ENCODE results near the gene TRPM2.
A peak's percentile ranks its signal among the peaks of the same experiment; 100 is the strongest.

Gene TRPM2

DNA sequence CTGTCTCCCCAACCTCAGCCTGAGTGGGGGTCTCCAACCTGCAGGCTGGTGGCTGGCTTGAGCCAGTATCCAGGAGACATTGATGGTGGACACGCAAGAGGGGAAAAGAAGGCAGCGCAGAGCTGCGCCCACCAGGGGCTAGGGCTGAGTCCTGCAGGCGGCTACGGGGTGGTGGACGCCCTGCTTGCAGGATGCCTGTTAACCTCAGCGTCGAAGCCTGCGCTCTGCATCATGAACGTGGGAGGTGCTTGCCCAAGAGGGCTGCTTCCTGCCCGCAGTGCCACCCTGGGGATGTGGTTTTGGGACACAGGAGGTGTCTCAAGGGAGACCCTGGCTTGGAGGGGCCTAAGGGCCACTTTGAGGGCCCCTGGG lies 25.8 kb upstream of the TRPM2 start:
- Mint-ChIP-seq H3K4me3 (no peak overlapping the region), H3K9me3 (no peaks in the 10 kb centered on the region), H3K4me1 (ENCODE audit: low read depth) (no peaks in the 10 kb centered on the region), H3K27me3 (no peaks in the 10 kb centered on the region), H3K27ac (no peak overlapping the region), H3K36me3 (ENCODE audit: low read depth) (peaks cover 52% of the 10 kb centered on the region)
- no peak for DNase-seq

DNA sequence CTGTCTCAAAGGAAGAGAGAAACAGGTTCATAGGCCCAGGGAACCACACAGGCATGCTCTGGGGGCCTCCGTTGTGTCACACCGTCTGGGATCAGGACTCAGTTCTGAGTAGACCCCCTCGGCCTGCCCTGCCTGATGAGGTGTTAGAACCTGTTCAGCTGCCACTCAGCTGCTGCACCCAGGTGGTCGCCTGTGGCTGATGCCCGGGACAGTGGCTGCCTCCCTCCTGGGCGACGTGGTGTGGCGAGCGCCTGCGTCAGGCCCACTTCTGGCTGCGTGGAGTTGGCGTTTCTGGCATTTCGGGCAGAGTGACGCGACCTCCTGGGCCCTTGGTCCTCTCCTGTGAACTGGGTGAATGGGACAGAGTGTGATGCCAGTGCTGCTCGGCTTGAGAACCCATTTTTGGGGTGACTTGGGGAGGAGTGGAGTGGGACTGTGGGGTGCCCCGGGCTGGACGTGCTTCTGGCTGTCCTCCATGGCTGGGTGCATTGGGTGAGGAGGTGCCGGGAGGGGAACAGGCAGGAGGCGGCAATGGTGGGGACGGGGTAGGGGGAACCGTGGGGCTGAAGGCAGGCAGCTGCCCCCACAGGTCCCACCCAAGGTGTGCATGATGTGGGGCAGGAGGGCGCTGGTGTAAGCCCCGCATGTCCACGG lies 25.1 kb upstream of the TRPM2 start:
- Mint-ChIP-seq H3K9me3 (no peaks in the 10 kb centered on the region), H3K27me3 (no peaks in the 10 kb centered on the region), H3K4me3 (no peak overlapping the region), H3K36me3 (ENCODE audit: low read depth) (peaks cover 47% of the 10 kb centered on the region), H3K4me1 (ENCODE audit: low read depth) (no peaks in the 10 kb centered on the region), H3K27ac (peak overlapping the region; percentile 44)
- no peak for DNase-seq

DNA sequence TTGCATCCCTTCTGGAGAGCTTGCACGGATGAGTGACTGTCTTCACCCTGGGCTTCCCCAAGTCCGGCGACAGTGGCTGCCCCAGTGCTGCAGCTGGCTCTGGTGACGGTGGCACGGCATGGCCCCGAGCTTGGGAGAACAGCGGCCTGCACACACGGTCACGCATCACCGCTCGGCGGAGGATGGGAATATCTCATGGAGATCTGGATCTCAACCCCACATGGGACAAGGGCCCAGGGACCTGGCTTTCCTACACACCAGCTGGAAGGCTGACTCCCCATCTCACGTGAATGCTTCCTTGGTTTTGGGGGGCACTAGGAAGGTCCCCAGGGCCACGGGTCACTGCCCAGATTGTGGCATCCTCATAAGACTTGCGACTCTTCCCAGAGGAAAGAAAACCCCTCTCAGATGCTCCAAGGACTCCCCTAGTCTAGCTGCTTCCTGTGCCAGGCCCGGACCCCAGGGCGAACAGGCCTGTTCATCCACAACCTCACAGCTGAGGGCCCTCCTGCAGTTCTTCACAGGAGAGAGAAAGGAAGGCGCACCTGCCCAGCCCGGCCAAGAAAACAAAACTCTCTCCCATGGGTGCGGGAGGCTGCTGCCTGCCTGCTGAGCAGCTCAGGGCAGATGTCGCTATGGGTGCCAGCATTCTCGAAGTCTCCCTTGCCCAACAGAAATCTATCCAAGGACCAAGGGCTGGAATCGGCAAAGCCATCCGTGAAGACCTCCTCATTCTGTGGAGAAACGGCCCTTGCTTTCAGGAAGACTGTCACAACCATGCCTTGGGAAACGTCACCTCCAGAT lies 24.1 kb upstream of the TRPM2 start:
- Mint-ChIP-seq H3K9me3 (no peaks in the 10 kb centered on the region), H3K36me3 (ENCODE audit: low read depth) (peaks cover 40% of the 10 kb centered on the region), H3K4me3 (no peak overlapping the region), H3K27me3 (no peaks in the 10 kb centered on the region), H3K4me1 (ENCODE audit: low read depth) (no peaks in the 10 kb centered on the region), H3K27ac (peak overlapping the region; percentile 77)
- DNase-seq, result no peak

DNA sequence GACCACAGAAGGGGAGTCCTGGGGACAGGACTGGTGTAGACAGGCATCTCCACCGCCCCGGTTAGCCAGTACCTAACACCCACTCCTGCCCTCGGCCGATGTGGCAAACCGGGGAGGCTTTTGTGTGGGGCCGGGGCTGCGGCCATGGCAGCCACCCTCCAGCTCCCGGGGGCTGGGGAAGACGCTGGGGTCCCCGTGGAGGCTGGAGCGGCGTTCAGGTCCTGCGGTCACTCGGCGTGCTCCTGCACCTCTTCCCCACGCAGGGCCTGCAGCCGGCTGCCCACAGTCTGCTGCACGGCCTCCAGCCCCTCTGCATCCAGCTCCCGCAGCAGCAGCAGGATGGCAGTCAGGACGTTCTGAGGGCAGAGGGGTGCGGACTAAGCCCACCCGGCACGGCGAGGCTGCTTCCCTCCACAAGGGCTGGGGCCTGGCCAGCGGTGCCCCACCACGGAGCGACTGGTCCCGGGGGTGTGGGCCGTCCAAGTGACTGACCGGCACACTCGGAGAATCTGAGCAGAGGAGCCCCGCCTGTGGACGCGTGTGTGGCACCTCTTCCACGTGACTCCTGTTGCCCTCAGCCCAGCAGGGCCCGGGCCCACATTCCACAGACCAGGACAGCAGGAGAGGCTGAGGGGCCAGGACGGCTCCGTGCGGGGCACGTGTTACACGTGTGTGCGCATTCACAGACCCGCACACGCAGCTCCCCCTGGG lies 23.3 kb upstream of the TRPM2 start:
- H3K27me3 Mint-ChIP-seq, result no peaks in the 10 kb centered on the region
- H3K36me3 Mint-ChIP-seq (ENCODE audit: low read depth), result peaks cover 39% of the 10 kb centered on the region
- no peak overlapping the region for H3K4me3 Mint-ChIP-seq
- no peaks in the 10 kb centered on the region for H3K4me1 Mint-ChIP-seq (ENCODE audit: low read depth)
- peak overlapping the region; percentile 77 for H3K27ac Mint-ChIP-seq
- no peaks in the 10 kb centered on the region for H3K9me3 Mint-ChIP-seq
- DNase-seq, result no peak

DNA sequence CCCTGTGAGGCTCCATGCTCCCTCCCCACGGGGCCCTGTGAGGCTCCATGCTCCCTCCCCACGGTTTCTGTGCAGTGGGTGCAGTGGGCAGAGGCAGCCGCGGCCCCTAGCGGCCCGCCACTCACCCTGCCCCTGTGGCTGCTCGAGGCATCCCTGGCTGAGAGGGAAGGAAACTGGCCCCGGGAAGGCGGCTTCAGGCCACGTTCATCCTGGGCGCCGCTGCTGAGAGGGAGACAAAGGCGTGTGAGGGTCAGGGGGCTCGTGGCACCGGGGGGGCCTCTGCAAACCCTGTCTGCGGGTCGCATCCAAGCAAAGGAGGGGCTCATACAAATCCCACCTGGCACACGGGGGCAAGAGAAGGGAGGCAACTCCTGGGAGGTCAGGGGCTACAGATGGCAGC lies 22.7 kb upstream of the TRPM2 start:
- Mint-ChIP-seq H3K9me3 (no peaks in the 10 kb centered on the region), H3K27me3 (no peaks in the 10 kb centered on the region), H3K27ac (peak overlapping the region; percentile 55), H3K36me3 (ENCODE audit: low read depth) (peaks cover 41% of the 10 kb centered on the region), H3K4me3 (no peak overlapping the region), H3K4me1 (ENCODE audit: low read depth) (no peaks in the 10 kb centered on the region)
- DNase-seq, result no peak

DNA sequence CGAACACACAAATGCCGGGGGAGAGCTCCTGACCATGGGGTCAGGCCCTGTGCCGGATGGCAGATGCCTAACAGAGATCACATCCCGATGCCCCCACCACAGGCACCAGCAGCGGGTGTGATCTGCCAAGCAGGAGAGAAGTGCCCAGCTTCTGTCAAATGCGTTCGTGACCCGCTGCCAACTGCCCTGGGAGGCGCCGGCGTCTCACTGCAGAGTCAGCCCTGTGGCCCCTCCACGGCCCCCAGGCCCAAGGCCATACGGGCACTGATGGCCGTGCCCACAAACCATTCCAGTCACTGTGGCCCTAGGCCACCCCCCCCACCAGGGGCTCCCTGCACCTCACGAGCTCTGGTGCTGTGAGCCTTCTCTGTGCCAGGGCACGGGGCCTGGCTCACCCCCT lies 22.2 kb upstream of the TRPM2 start:
- Mint-ChIP-seq H3K27me3 (no peaks in the 10 kb centered on the region), H3K4me1 (ENCODE audit: low read depth) (no peaks in the 10 kb centered on the region), H3K27ac (peak overlapping the region; percentile 50), H3K36me3 (ENCODE audit: low read depth) (peaks cover 38% of the 10 kb centered on the region), H3K9me3 (no peaks in the 10 kb centered on the region), H3K4me3 (no peak overlapping the region)
- no peak for DNase-seq

DNA sequence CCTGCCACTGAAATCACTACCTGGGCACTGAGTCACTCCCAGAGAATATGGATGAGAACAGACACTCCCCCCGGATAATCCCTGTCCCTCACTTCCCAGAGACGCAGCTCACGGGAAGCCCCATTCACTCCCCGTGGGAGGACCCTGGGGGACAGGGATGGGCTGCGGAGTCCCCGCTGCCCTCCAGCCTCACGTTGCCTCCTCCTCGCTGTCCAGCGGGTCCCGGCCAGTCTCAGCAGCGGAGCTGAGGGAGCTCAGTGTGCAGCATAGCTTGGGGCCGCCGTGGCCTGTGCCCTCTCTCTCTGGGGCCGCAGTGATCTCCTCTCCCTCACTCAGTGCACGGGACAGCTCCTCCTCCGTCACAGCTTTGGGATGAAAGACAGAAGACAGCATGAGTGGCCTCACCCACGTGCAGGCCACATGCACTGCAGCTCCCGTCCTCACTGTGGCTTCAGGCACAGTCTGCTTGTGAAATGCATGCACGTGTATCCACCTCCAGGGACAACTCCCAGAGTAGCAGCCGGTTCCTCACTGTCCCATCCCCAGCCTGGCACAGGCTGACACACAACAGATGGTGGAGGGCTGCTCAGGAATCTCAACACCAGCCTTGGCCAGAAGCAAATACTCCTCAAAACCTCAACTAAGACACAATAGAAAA lies 21.6 kb upstream of the TRPM2 start:
- H3K4me1 Mint-ChIP-seq (ENCODE audit: low read depth), result no peaks in the 10 kb centered on the region
- no peak overlapping the region for H3K4me3 Mint-ChIP-seq
- H3K27ac Mint-ChIP-seq, result peak overlapping the region; percentile 50
- peaks cover 43% of the 10 kb centered on the region for H3K36me3 Mint-ChIP-seq (ENCODE audit: low read depth)
- no peaks in the 10 kb centered on the region for H3K9me3 Mint-ChIP-seq
- no peaks in the 10 kb centered on the region for H3K27me3 Mint-ChIP-seq
- DNase-seq, result no peak

DNA sequence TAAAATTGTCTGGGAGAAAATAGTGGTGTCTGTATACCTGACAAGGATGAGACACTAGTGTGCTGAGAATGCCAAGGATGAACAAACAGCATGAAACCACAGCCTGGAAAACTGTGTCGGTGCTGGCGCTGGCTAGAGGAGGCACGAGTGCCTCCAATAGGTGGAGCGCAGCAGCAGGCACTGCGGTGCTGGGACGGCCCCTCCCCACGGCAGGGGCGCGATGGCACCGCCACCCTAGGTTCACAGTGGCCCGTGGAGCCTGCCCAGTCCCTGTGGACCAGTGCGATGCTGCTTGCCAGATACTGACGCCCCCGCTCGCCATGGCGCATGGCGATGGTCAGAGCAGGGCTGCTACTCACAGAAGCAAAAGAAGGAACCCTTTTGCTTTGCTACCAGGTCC lies 21.0 kb upstream of the TRPM2 start:
- H3K4me1 Mint-ChIP-seq (ENCODE audit: low read depth), result peaks cover under 1% of the 10 kb centered on the region
- no peaks in the 10 kb centered on the region for H3K27me3 Mint-ChIP-seq
- no peak overlapping the region for H3K27ac Mint-ChIP-seq
- no peak overlapping the region for H3K4me3 Mint-ChIP-seq
- no peak for DNase-seq
- H3K36me3 Mint-ChIP-seq (ENCODE audit: low read depth), result peaks cover 45% of the 10 kb centered on the region
- H3K9me3 Mint-ChIP-seq, result no peaks in the 10 kb centered on the region

DNA sequence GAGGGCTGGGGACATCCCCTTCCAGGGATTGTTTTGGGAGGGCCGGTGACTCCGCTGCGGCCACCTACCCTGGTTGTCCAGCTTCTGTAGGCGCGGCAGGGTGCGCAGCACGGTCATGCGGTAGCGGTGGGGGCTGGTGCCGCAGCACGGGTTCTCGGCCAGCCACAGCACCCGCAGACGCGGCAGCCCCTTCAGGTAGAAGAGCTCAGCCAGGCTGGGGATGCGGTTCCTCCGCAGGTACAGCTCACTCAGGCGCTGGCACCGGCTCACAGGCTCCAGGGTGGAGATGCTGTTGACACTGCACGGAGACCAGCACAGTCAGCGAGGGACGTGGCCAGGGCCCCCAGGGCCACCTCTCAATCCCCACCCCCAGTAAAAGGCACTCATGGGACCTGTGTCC lies 20.5 kb upstream of the TRPM2 start:
- DNase-seq, result no peak
- H3K27ac Mint-ChIP-seq, result peak overlapping the region; percentile 29

DNA sequence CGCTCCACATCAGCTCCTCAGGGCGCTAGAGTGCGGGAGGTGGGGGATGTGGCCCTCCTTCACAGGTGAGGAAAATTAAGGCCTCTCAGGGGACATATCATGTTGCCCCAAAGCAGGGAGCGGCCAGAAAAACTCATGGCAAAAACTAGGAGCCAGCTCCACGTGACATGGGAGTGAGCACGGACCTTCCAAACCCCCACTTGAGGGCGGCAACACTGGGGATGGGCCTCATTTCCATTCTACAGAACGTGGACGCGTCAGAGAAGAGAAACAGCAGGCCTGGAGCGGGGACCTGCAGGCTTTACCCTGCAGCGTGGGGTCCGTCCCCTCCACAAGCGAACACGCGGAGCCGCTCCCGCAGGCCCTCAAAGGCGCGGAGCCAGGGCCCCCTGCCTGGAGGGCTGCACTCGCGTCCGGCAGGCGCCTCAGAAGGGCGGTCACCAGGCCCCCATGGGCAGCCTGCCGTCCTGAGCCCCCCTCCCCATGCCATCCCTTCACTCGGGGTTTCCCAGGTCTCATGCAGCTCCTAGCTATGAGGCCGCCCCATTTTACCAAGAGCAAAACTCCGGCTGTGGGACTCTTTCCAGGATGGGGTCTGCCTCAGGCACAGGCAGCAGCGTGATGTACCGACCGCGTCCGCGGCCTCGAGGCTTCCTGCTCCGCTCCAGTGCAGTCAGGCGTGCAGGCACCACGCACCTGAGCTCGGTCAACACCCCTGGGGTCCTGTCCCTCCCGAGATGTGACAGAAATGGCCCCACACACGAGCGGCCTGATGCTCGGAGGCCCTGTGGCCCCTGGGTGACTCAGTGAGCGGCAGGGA lies 19.7 kb upstream of the TRPM2 start:
- H3K9me3 Mint-ChIP-seq, result no peaks in the 10 kb centered on the region
- no peaks in the 10 kb centered on the region for H3K27me3 Mint-ChIP-seq
- DNase-seq, result no peak
- H3K36me3 Mint-ChIP-seq (ENCODE audit: low read depth), result peaks cover 43% of the 10 kb centered on the region
- H3K4me3 Mint-ChIP-seq, result no peak overlapping the region
- peaks cover 8% of the 10 kb centered on the region for H3K4me1 Mint-ChIP-seq (ENCODE audit: low read depth)
- H3K27ac Mint-ChIP-seq, result no peak overlapping the region

More for the DNA sequence above, 20.5 kb upstream of the TRPM2 start:
- Mint-ChIP-seq H3K36me3 (ENCODE audit: low read depth) (peaks cover 46% of the 10 kb centered on the region), H3K9me3 (no peaks in the 10 kb centered on the region), H3K27me3 (no peaks in the 10 kb centered on the region), H3K4me1 (ENCODE audit: low read depth) (peaks cover 5% of the 10 kb centered on the region), H3K4me3 (no peak overlapping the region)

DNA sequence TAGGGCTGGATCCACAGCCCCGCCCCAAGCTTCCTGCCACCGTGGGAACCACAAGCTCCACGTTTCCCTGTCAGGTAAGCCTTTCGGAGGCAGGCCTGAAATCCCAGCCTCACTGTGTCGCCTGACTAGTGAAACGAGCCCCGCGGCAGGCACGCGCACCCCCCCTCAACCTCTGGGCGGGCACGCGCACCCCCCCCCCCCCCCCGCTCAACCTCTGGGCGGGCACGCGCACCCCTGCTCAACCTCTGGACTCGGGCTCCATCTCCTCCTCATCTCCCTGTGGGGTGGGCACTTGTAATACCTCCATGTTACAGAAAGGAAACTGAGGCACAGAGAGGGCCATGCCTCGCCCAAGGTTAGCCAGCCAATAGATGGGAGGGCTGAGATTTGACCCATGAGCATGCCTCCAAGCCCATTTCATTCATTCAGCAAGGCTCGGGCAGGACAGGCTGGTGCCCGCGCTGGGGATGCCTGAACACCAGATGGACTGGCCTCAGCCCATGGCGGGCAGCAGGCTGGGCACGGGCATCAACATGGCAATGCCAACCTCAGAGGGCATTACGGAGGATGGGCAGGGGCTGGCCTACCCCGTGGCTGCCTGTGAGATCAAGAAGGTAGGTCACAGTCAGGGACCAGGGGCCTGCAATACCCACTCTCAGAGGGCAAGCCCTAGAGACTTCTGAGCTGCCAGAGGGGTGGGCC lies 18.9 kb upstream of the TRPM2 start:
- no peaks in the 10 kb centered on the region for H3K9me3 Mint-ChIP-seq
- peaks cover 39% of the 10 kb centered on the region for H3K36me3 Mint-ChIP-seq (ENCODE audit: low read depth)
- no peak overlapping the region for H3K4me3 Mint-ChIP-seq
- H3K27ac Mint-ChIP-seq, result no peak overlapping the region
- no peak for DNase-seq
- H3K4me1 Mint-ChIP-seq (ENCODE audit: low read depth), result peaks cover 10% of the 10 kb centered on the region
- H3K27me3 Mint-ChIP-seq, result no peaks in the 10 kb centered on the region

DNA sequence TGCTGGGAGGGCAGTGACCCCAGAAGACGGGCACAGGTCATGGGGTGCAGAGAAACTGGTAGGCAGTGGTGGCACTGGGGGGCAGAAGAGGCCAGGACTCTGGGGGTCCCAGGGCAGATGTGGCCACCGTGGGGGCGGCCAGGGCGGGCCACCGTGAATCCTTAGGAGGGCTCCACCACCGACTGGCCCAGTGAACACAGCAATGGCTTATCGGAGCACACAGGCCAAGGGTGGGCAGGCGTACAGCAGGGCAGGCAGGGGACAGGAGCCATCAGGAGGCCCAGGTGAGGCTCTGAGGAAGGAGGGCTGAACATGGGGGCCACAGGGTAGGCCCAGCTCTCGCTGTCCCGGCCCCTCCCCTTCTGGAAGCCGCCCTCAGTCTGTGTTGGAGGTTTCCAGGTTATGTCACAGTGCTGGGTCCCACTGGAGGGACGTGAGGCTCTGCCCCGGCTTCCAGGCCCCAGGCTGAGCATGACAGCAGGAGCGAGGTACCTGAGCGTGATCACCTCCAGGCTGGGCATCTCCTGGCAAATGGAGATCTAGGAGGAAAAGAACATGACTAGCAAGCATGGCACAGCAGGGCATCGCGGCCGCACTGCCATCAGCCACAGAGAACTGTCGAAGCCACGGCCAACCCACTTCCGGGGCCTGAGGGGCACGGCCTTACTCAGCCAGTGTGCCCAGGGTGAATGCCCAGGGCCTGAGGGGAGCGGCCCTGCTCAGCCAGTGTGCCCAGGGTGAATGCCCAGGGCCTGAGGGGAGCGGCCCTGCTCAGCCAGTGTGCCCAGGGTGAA lies 18.0 kb upstream of the TRPM2 start:
- H3K27ac Mint-ChIP-seq, result no peak overlapping the region
- H3K36me3 Mint-ChIP-seq (ENCODE audit: low read depth), result peaks cover 39% of the 10 kb centered on the region
- no peak for DNase-seq
- H3K4me3 Mint-ChIP-seq, result no peak overlapping the region
- peaks cover 20% of the 10 kb centered on the region for H3K4me1 Mint-ChIP-seq (ENCODE audit: low read depth)
- H3K9me3 Mint-ChIP-seq, result no peaks in the 10 kb centered on the region
- H3K27me3 Mint-ChIP-seq, result no peaks in the 10 kb centered on the region

DNA sequence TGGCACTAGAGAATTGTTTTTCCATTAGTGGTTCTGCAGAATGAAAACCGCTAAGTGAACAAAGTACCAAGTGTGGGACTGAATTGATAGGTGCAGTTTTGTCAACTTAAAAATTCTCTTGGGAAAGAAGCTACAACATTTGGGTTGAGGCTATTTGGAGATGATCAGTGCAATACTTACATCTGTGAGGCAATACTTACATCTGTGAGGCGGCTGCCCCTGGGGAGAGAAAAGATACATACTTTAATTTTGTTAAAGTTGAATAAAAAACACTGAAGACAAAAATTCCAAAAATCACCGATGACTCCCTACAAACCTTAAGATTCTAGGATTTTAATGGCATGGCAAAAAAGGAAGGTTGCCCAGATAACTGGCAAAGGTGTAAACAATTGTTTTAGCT lies 16.0 kb upstream of the TRPM2 start:
- no peak for DNase-seq
- Mint-ChIP-seq H3K27ac (peak overlapping the region; percentile 79), H3K9me3 (no peaks in the 10 kb centered on the region), H3K36me3 (ENCODE audit: low read depth) (peaks cover 30% of the 10 kb centered on the region), H3K27me3 (no peaks in the 10 kb centered on the region), H3K4me1 (ENCODE audit: low read depth) (peaks cover 26% of the 10 kb centered on the region), H3K4me3 (no peak overlapping the region)
